Adrenal gland (tissue), 12 donors: ENCODE measurements around the gene LSS. TPM values are rescaled to one million over a fixed set of nuclear protein-coding genes. Genes with fewer than 3 reads are reported as not detected.

Experiments used
- DNase-seq, 7 donors: peaks; one replicate each; pipeline ENCODE4 v3.0.0-alpha.2; 2019 to 2020
- H3K27ac ChIP-seq, 5 donors: fragments of 200-600 bp; sonication (generic) in 4 of 5; 1 replicate in 3 of 5; 2 replicates in 2 of 5; pipeline versions ENCODE4 v1.5.1 to v1.8.0; 2016 to 2020; ENCODE audit warnings: mild to moderate bottlenecking in 1 of 5
- H3K27me3 ChIP-seq: fragments of 200-600 bp; 2 replicates; pipeline ENCODE4 v1.8.0; 2021
- H3K36me3 ChIP-seq, 2 donors: fragments of 200-600 bp; replicated peaks in 1 of 2; 1 replicate in 1 of 2; 2 replicates in 1 of 2; pipeline versions ENCODE4 v1.5.1 to v1.8.0; 2018 to 2022
- H3K4me1 ChIP-seq, 2 donors: fragments of 200-600 bp; replicated peaks in 1 of 2; 1 replicate in 1 of 2; 2 replicates in 1 of 2; pipeline versions ENCODE4 v1.5.1 to v1.8.0; 2018 to 2021
- H3K4me3 ChIP-seq, 4 donors: fragments of 200-600 bp; sonication (generic) in 3 of 4; one replicate each; pipeline ENCODE4 v1.5.1; 2016 to 2018
- H3K9me3 ChIP-seq, 3 donors: fragments of 200-600 bp; sonication (generic) in 1 of 3; replicated peaks in 1 of 3; 1 replicate in 2 of 3; 2 replicates in 1 of 3; pipeline versions ENCODE4 v1.5.1 to v1.8.0; 2016 to 2021
- POLR2A ChIP-seq, 2 donors: fragments of 450-650 bp; IDR thresholded peaks; one replicate each; pipeline ENCODE4 v1.6.1; 2017; ENCODE audit warnings: antibody characterized with exemption in 2 of 2, mild to moderate bottlenecking in 2 of 2, moderate library complexity in 1 of 2
- WGBS, 4 donors: extraction: QIAGEN DNeasy Blood & Tissue Kit in 2 of 4; methylation state at CpG; one replicate each; pipeline versions ENCODE4 v1.1.5 to v1.1.7; 2013 to 2017; 5-methylcytosine and 5-hydroxymethylcytosine counted together
- intact Hi-C, 2 donors: fragments of 100-400 bp; cut with DNase I; formaldehyde crosslinking; loops; one replicate each; pipeline versions ENCODE4 v1.14.1 to v1.15.0; 2022 to 2023
- polyA plus RNA-seq, 3 donors: library from polyadenylated mRNA; stranded (reverse); fragments of 200-250 nt in 2 of 3; fragments of 350-450 nt in 1 of 3; fragmentation: Illumina TruSeq in 1 of 3; extraction: RNeasy Lipid Tissue Mini Kit (QIAGEN cat#74804) in 1 of 3; gene quantifications; one replicate each; pipeline ENCODE4 v1.2.3, GENCODE V29; 2013 to 2014
- total RNA-seq, 9 donors: library from RNA; depleted of rRNA in 4 of 9; stranded (reverse); fragments of >200 nt in 4 of 9; fragments of 120-200 nt in 1 of 9; fragmentation: NEBNext Ultra II Directional in 1 of 9; extraction: Animal tissue kit (Norgen Biotek cat#: 25700) in 1 of 9; gene quantifications; one replicate each; pipeline versions ENCODE4 v1.1.0 to v1.2.4, GENCODE V29; 2013 to 2023
- TF ChIP-seq, protein P1 (sequence below), 6 experiments: fragments of 450-650 bp in 4 of 6; fragments of 200-600 bp in 2 of 6; sonication (generic) in 1 of 6; IDR thresholded peaks; 1 replicate in 5 of 6; 2 replicates in 1 of 6; pipeline versions ENCODE4 v1.5.1 to v1.8.0; 2016 to 2021; ENCODE audit warnings: antibody characterized with exemption in 6 of 6, mild to moderate bottlenecking in 2 of 6, moderate library complexity in 1 of 6
- donor health status: healthy with polysubstance abuse.
- donor health status: Bipolar disorder and iron deficiency.
- donor health status: DM: yes; HTN: yes; CAD: no.
- donor health status: DM: no; HTN: no; CAD: no.
- donor health status: DM: no; HTN: no; CAD: no.
- donor health status: DM: yes; HTN: yes; CAD: no.

LSS gene
- total and polyA plus RNA-seq, 12 donors = 46.3 to 246 (median 79.8) TPM

DNA sequence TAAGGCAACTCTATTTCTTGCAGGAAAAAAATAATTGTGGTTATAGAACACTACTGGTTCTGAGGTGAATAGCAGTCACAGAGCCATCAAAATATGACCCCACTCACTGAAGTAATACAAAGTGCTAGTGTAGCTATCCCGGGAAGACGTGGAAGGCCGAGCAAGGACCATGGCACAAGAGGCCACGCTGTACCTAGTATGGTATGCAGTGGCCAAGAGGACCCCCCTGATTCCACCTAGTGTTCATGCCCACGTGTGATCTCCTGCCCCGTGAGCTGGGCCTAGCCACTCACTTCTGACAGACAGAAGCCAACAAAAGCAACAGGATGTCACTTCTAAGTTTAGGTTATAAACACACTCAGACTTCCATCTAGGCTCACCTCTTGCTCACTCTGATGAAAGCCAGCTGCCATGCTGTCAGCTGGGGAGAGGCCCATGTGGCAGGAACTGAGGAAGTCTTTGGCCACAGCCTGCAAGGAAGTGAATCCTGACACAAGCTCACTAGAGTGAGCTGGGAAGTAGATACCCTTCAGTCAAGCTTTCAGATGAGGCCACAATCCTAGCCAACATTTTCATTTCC, 21.7 kb upstream of the LSS start:
- intact Hi-C loops = loop anchor here (5.0 to 10.0 kb wide), 2 partner anchors 105 to 1798 kb away; no protein-coding TSS in a partner anchor
- Histone ChIP-seq H3K9me3 (no peaks in the 10 kb centered on the region), H3K27ac (no peak overlapping the region), H3K27me3 (no peaks in the 10 kb centered on the region), H3K4me3 (no peak overlapping the region), H3K36me3 (peaks cover 0 to 90% of the 10 kb centered on the region in 2 donors), H3K4me1 (no peaks in the 10 kb centered on the region)
- no peak for DNase-seq
- WGBS, 4 donors = 90 to 92% (median 91%) methylated on average over 6 of the region's 6 CpGs
- TF ChIP-seq, protein P1, sequence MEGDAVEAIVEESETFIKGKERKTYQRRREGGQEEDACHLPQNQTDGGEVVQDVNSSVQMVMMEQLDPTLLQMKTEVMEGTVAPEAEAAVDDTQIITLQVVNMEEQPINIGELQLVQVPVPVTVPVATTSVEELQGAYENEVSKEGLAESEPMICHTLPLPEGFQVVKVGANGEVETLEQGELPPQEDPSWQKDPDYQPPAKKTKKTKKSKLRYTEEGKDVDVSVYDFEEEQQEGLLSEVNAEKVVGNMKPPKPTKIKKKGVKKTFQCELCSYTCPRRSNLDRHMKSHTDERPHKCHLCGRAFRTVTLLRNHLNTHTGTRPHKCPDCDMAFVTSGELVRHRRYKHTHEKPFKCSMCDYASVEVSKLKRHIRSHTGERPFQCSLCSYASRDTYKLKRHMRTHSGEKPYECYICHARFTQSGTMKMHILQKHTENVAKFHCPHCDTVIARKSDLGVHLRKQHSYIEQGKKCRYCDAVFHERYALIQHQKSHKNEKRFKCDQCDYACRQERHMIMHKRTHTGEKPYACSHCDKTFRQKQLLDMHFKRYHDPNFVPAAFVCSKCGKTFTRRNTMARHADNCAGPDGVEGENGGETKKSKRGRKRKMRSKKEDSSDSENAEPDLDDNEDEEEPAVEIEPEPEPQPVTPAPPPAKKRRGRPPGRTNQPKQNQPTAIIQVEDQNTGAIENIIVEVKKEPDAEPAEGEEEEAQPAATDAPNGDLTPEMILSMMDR (IDR thresholded peaks at IDR 0.05) = no peak
- TF ChIP-seq POLR2A (IDR thresholded peaks at IDR 0.05) = no peak

DNA sequence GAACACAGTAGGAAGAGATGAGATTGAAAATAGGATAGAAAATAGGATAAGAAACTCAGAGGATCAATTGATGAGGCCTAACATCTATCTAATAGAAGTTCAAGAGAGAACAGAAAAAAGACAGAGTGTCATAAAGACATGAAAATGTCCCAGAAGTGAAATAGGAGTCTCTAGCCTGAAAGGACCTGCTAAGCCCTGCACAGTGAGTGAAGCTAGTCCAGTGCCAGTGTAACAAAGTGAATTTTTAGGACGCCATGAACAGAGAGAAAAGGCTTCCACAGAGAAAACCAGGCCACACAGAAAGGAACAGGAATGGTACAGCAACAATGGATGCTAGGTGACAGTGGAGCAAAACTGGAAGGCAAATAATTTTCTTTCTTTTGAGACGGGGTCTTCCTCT, 20.3 kb upstream of the LSS start:
- peaks cover 0 to 90% of the 10 kb centered on the region in 2 donors for H3K36me3 ChIP-seq
- intact Hi-C loops = no loop called here
- no peaks in the 10 kb centered on the region for H3K4me1 ChIP-seq
- no peak for DNase-seq
- 89 to 94% (median 93%) methylated on average over 2 of the region's 2 CpGs for WGBS, 4 donors
- H3K9me3 ChIP-seq = no peaks in the 10 kb centered on the region
- TF ChIP-seq, protein P1 (IDR thresholded peaks at IDR 0.05) = no peak
- no peak for TF ChIP-seq POLR2A (IDR thresholded peaks at IDR 0.05)
- no peak overlapping the region for H3K4me3 ChIP-seq
- no peak overlapping the region for H3K27ac ChIP-seq
- H3K27me3 ChIP-seq = no peaks in the 10 kb centered on the region

DNA sequence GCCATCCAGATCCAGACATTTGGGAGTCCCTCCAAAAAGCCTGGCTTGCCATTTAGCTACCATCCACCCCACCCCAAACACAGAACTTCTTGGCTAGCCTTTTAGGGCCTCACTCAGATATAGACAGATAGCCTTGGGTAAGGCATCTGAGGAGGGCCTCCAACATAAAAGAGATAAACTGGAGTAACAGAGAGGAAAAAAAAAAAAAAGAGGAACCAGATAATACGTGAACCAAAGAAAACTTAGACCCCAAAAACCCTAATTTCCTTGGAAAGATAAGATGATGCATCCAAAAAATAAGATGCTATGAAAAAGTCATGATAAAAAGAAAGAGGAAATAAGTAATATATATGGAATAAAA, 19.8 kb upstream of the LSS start:
- Histone ChIP-seq H3K4me1 (no peaks in the 10 kb centered on the region), H3K27ac (no peak overlapping the region), H3K9me3 (no peaks in the 10 kb centered on the region), H3K27me3 (no peaks in the 10 kb centered on the region), H3K4me3 (no peak overlapping the region), H3K36me3 (peaks cover 0 to 90% of the 10 kb centered on the region in 2 donors)
- intact Hi-C loops = no loop called here
- TF ChIP-seq, protein P1 (IDR thresholded peaks at IDR 0.05) = no peak
- no peak for TF ChIP-seq POLR2A (IDR thresholded peaks at IDR 0.05)
- DNase-seq = no peak
- 81 to 93% (median 85%) methylated on average over 1 of the region's 1 CpG for whole genome bisulfite sequencing, 4 donors

DNA sequence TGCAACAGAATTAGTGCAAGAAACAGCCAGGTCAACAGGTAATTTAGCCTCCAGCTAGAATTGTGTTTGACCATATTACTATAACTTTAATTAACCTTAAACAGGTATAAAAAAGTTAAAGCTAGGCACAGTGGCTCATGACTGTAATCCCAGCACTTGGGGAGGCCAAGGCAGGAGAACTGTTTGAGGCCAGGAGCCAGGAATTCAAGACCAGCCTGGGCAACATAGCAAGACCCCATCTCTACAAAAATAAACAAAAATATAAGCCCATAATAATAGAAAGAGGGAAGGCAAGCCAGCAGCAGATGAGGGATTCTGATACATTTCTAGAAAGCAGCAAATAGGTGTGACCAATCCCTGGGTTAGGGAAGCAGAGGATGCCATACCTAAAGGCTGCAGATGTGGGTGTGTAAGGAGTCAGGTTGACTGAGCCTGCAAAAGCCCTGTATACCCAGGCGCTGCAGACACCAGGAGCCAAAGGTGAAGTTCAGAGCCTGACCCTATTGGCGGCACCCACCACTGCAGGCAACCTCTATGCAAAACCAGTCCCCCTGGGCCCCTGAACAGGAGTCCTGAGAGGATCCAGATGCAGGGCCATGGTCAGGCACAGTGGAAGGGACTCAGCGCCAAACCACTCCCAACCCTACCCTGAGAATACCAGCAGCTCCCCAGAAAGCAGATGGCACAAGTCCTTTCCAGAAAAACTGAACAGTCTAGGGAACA, 19.3 kb upstream of the LSS start:
- WGBS, 4 donors = 83 to 100% (median 94%) methylated on average over 2 to 3 of the region's 3 CpGs
- Histone ChIP-seq H3K9me3 (no peaks in the 10 kb centered on the region), H3K27me3 (no peaks in the 10 kb centered on the region), H3K4me1 (no peaks in the 10 kb centered on the region), H3K4me3 (no peak overlapping the region), H3K27ac (no peak overlapping the region), H3K36me3 (peaks cover 0 to 90% of the 10 kb centered on the region in 2 donors)
- TF ChIP-seq, protein P1 (IDR thresholded peaks at IDR 0.05) = no peak
- no peak for DNase-seq
- intact Hi-C loops = no loop called here
